ENCODE data around the gene DYNC2LI1.

DYNC2LI1 gene

DNA sequence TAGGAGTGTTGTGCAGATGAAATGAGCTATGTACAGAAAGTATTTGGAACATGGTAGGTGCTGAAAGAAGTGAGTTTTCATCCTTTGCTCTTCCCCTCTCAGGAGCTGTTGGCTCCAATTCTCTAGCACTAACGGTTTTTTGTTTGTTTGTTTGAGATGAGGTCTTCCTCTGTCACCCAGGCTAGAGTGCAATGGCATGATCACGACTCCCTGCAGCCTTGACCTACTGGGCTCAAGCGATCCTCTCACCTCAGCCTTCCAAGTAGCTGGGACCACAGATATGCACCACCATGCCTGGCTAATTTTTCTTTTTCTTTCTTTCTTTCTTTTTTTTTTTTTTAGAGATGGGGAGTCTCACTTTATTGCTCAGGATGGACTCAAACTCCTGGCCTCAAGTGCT lies 52.0 kb downstream of the DYNC2LI1 start:
- ChIA-PET POLR2A (no interaction called here), CTCF (no interaction called here)
- no peaks in the 10 kb centered on the region for H3K9me3 ChIP-seq (ENCODE audit: control insufficient read depth, insufficient read depth, low read depth, low read length)
- no peak overlapping the region for H3K4me3 ChIP-seq (ENCODE audit: low read depth, low read length)
- no peak for TF ChIP-seq ZNF560 (tag by site-specific recombination; IDR thresholded peaks at IDR 0.05; ENCODE audit: borderline replicate concordance)
- no peak for TF ChIP-seq ZBTB17 (tag by site-specific recombination; IDR thresholded peaks at IDR 0.05)
- TF ChIP-seq ZNF350 (tag by site-specific recombination; IDR thresholded peaks at IDR 0.05), result no peak
- no peak for TF ChIP-seq KLF8 (tag by site-specific recombination; IDR thresholded peaks at IDR 0.05)
- TF ChIP-seq ZFHX2 (tag by site-specific recombination; conservative IDR thresholded peaks at IDR 0.05), result no peak
- TF ChIP-seq ZNF791 (tag by site-specific recombination; IDR thresholded peaks at IDR 0.05), result no peak
- TF ChIP-seq ZNF416 (tag by site-specific recombination; IDR thresholded peaks at IDR 0.05), result no peak
- no peaks in the 10 kb centered on the region for H3K36me3 ChIP-seq (ENCODE audit: control insufficient read depth in 2 of 2, insufficient read depth in 1 of 2, low read length in 2 of 2)
- H3K27ac ChIP-seq (ENCODE audit: extremely low read depth, low read depth, low read length), result no peak overlapping the region
- no peaks in the 10 kb centered on the region for H3K4me1 ChIP-seq (ENCODE audit: control insufficient read depth, insufficient read depth, low read length)

DNA sequence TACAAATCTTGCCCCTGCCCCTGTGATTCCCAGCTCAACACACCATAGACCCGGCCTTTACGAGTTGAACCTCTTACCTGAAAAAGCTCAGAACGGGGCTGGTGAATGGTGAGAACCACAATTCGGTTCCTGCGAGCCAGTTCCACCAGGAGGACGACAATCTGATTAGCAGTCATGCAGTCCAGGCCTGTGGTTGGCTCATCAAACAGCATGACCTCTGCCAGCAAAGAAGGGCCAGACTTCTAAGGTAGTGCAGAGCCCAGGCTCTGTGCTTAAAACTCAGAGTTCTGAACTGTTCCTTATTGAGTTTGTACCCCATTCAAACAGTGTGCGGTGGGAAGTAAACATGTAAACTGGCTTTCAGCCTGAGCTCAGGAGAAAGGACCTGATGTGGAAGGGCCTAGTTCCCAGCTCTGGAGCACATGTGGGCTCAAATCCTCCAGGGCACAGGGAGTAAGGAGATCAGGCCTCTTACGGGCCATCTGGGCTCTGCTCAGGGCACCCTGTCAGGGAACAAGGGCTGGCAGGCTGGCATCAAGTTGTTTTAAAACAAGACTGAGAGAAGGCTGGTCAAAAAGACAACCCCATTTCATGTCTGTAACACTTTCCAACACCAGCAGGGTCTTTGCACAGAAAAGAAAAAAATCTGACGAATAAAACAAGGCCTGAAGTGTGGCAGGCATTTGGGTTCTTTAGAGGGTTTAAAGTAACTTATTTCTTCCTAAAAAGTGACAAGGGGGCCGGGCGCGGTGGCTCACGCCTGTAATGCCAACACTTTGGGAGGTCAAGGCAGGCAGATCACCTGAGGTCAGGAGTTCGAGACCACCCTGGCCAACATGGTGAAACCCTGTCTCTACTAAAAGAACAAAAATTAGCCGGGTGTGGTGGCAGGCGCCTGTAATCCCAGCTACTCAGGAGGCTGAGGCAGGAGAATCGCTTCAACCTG lies 52.7 kb downstream of the DYNC2LI1 start:
- TF ChIP-seq, protein P1, sequence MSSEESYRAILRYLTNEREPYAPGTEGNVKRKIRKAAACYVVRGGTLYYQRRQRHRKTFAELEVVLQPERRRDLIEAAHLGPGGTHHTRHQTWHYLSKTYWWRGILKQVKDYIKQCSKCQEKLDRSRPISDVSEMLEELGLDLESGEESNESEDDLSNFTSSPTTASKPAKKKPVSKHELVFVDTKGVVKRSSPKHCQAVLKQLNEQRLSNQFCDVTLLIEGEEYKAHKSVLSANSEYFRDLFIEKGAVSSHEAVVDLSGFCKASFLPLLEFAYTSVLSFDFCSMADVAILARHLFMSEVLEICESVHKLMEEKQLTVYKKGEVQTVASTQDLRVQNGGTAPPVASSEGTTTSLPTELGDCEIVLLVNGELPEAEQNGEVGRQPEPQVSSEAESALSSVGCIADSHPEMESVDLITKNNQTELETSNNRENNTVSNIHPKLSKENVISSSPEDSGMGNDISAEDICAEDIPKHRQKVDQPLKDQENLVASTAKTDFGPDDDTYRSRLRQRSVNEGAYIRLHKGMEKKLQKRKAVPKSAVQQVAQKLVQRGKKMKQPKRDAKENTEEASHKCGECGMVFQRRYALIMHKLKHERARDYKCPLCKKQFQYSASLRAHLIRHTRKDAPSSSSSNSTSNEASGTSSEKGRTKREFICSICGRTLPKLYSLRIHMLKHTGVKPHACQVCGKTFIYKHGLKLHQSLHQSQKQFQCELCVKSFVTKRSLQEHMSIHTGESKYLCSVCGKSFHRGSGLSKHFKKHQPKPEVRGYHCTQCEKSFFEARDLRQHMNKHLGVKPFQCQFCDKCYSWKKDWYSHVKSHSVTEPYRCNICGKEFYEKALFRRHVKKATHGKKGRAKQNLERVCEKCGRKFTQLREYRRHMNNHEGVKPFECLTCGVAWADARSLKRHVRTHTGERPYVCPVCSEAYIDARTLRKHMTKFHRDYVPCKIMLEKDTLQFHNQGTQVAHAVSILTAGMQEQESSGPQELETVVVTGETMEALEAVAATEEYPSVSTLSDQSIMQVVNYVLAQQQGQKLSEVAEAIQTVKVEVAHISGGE (tag by site-specific recombination; conservative IDR thresholded peaks at IDR 0.05; ENCODE audit: low read depth), result no peak
- TF ChIP-seq, protein P2, sequence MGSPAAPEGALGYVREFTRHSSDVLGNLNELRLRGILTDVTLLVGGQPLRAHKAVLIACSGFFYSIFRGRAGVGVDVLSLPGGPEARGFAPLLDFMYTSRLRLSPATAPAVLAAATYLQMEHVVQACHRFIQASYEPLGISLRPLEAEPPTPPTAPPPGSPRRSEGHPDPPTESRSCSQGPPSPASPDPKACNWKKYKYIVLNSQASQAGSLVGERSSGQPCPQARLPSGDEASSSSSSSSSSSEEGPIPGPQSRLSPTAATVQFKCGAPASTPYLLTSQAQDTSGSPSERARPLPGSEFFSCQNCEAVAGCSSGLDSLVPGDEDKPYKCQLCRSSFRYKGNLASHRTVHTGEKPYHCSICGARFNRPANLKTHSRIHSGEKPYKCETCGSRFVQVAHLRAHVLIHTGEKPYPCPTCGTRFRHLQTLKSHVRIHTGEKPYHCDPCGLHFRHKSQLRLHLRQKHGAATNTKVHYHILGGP (tag by site-specific recombination; IDR thresholded peaks at IDR 0.05), result no peak
- TF ChIP-seq, protein P3, sequence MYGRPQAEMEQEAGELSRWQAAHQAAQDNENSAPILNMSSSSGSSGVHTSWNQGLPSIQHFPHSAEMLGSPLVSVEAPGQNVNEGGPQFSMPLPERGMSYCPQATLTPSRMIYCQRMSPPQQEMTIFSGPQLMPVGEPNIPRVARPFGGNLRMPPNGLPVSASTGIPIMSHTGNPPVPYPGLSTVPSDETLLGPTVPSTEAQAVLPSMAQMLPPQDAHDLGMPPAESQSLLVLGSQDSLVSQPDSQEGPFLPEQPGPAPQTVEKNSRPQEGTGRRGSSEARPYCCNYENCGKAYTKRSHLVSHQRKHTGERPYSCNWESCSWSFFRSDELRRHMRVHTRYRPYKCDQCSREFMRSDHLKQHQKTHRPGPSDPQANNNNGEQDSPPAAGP (tag by site-specific recombination; IDR thresholded peaks at IDR 0.05), result no peak
- TF ChIP-seq KLF1 (tag by site-specific recombination; IDR thresholded peaks at IDR 0.05) (no peak), ZFHX2 (tag by site-specific recombination; conservative IDR thresholded peaks at IDR 0.05) (no peak), BCL11B (tag by site-specific recombination; IDR thresholded peaks at IDR 0.05; ENCODE audit: low read depth) (no peak), ZNF610 (tag by site-specific recombination; IDR thresholded peaks at IDR 0.05; ENCODE audit: borderline replicate concordance) (no peak), ZNF37A (tag by site-specific recombination; IDR thresholded peaks at IDR 0.05) (no peak), ZNF175 (tag by site-specific recombination; IDR thresholded peaks at IDR 0.05) (no peak), ZNF138 (tag by site-specific recombination; IDR thresholded peaks at IDR 0.05; ENCODE audit: borderline replicate concordance) (no peak), ZNF354C (tag by site-specific recombination; IDR thresholded peaks at IDR 0.05; ENCODE audit: borderline replicate concordance, low read depth) (no peak), BCL11A (tag by site-specific recombination; IDR thresholded peaks at IDR 0.05; ENCODE audit: low read depth) (no peak), ZNF324 (tag by site-specific recombination; IDR thresholded peaks at IDR 0.05) (no peak), ZNF426 (tag by site-specific recombination; IDR thresholded peaks at IDR 0.05) (no peak)
- TF ChIP-seq, protein P4, sequence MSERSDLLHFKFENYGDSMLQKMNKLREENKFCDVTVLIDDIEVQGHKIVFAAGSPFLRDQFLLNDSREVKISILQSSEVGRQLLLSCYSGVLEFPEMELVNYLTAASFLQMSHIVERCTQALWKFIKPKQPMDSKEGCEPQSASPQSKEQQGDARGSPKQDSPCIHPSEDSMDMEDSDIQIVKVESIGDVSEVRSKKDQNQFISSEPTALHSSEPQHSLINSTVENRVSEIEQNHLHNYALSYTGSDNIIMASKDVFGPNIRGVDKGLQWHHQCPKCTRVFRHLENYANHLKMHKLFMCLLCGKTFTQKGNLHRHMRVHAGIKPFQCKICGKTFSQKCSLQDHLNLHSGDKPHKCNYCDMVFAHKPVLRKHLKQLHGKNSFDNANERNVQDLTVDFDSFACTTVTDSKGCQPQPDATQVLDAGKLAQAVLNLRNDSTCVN (tag by site-specific recombination; optimal IDR thresholded peaks at IDR 0.05), result no peak
- no peak overlapping the region for H3K4me3 ChIP-seq (ENCODE audit: low read depth, low read length)
- no peak overlapping the region for H3K27ac ChIP-seq (ENCODE audit: extremely low read depth, low read depth, low read length)
- no peaks in the 10 kb centered on the region for H3K36me3 ChIP-seq (ENCODE audit: control insufficient read depth in 2 of 2, insufficient read depth in 1 of 2, low read length in 2 of 2)
- ChIA-PET CTCF (no interaction called here), POLR2A (no interaction called here)
- H3K9me3 ChIP-seq (ENCODE audit: control insufficient read depth, insufficient read depth, low read depth, low read length), result no peaks in the 10 kb centered on the region
- H3K4me1 ChIP-seq (ENCODE audit: control insufficient read depth, insufficient read depth, low read length), result no peaks in the 10 kb centered on the region

Data from HEK293 (cell line).